HG03139 (cell line): ENCODE results near the gene NCAM1.
"Not testable (repeated sequence)": the region's sequence is repeated elsewhere in the genome, so short reads cannot be mapped to it uniquely, and the experiment has no call there.

ENCODE experiments used
- ATAC-seq: cut with Tn5 transposase; IDR thresholded peaks from one replicate; pipeline ENCODE4 v1.9.1; 2021; ENCODE audit not compliant: unreplicated experiment

Gene NCAM1

GRCh38 chr11:113296447-113297205 lies 335.4 kb downstream of the NCAM1 start:
- no peak for ATAC-seq

GRCh38 chr11:113298496-113298895 lies 337.3 kb downstream of the NCAM1 start:
- ATAC-seq = not testable (repeated sequence)

GRCh38 chr11:113304916-113305315 lies 343.7 kb downstream of the NCAM1 start:
- ATAC-seq = no peak

DNA sequence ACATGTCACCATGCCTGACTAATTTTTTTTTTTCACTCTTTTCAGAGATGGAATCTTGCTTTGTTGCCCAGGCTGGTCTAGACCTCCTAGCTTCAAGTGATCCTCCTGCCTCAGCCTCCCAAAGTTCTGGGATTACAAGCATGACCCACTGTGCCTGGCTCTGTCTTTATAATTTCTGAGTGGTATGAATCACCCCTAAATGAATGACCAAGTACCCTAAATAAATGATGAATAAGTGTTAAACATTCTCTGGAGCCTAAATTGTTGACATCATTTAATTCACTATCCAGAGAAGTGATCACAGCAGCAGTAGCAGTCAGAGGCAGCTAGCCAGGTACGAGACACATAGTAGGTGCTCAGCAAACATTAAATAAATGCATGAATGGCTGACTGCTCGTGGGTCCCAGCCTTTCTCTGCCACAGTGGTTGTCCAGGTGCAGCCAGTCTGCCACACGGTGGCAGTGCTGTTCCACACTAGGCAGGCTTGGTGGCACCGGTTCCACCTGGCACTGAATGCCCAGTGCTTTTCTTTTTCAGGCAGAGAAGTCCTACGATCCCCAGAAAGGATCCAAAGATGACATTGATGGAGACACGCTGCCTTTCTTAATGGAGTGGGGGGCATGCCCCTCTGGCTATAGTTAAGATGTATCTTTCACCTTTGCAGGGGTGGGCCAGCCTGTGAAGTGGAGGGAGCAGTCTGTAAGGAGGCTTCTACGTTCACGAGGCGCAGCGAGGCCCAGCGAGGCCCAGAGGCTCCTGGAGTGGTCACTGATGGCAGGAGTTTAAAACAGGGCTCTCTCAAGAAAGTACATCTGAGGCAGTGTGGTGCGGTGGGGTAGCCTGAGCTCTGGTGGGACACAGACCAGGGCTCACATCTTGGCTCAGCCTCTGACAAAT lies 344.5 kb downstream of the NCAM1 start:
- peak; percentile 61 for ATAC-seq

GRCh38 chr11:113308601-113309000 lies 347.4 kb downstream of the NCAM1 start:
- ATAC-seq = no peak

DNA sequence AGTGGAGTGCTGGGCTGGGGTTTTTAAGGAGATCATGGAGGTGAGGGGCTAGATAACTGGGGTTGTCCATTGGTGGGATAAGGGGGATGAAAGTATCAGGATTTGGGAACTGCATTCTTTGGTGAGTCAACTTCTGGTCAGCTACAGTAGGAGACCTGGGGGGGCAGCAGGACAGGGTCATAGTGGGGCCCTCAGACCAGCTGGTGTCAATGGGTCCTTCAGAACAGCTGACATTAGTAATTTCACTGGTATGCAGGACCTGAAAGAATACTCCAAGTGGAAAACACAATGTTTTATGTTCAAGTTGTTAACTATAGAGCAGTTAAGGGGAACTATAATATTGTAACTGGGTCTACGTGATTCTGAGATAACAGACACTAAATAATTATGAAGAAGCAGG lies 350.3 kb downstream of the NCAM1 start:
- ATAC-seq = no peak

- ATAC-seq = no peak
These were observed 352.4 kb downstream of the NCAM1 start for GRCh38 chr11:113313601-113314000.

DNA sequence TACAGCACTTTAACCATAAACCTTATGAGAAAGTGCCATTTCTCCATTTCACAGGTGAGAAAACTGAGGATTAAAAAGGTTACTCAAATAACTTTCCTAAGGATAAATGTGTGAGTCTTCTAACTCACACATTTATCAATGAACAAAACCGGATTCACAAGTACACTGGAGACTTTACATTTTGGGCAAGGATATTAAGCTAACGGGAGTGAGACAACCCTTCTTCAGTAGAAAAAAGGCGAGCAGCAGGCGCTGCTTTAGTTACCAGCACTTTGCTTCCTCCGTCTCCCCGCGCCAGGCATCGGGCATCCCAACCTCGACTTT lies 352.8 kb downstream of the NCAM1 start:
- no peak for ATAC-seq

DNA sequence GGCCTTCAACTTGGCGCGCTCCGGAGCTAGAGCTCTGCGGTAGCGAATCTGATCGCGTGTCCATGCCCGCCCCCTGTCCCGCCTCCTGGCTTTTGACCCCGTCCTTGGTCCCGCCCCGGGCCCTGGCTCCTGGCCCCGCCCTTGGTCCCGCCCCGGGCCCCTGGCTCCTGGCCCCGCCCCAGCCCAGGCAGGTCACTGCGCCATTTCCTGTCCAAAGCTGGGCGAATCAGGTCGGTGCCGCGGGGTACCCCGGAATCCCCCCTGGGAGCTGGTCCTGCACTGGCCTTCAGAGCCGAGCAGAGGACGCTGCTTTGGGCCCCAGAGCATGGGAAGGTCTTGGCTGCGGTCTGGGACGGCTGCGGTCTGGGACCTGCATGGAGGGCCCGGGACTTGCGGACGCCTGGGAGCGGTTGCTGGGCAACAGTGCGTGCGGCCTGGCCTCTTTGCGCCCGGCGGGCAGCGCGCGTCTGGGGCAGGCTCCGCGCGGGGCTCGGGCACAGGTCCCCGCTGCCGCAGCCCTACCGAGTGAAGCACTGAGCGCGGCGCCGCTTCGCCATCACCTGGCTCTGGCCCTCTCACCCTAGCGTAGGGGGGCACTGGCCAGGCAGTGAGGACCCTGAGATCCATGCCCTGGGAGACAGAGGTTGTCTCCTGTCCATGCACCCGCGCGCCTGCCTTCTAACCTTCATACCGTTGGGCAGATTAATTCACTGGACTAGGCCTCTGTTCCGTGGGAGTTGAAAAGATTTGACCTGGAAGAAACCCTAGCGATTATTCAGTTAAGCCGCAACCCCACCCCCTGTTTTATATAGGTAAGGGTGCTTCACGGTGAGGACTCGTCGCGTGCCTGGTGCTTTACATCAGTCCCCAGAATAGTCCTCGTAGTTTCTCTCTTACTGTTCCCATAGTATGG lies 353.4 kb downstream of the NCAM1 start, which contains the start of gene TTC12:
TSS of gene TTC12 (plus strand) at position 195 of the 913 bp plus-strand sequence. CDS start 1,675 bp downstream, outside the sequence.
- peak; percentile 99 for ATAC-seq

- no peak for ATAC-seq
These were observed 354.6 kb downstream of the NCAM1 start for GRCh38 chr11:113315811-113316210.

DNA sequence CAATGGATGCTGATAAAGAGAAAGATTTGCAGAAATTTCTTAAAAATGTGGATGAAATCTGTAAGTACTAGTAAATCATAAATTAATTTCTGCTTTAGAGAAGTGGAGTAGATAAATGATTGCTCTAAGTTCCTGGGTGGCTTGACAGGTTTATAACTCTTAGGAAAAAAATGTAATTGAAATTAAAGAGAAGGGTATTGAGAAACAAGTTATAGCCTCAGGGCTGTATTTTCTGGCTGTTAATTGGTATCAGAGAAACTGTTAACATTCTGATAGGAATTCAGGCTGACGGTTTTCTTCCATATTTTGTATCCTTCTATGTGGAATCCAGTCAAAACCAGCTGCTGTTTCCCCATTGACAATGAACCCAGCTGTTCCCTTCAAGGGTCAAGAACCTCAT lies 355.0 kb downstream of the NCAM1 start:
- no peak for ATAC-seq

DNA sequence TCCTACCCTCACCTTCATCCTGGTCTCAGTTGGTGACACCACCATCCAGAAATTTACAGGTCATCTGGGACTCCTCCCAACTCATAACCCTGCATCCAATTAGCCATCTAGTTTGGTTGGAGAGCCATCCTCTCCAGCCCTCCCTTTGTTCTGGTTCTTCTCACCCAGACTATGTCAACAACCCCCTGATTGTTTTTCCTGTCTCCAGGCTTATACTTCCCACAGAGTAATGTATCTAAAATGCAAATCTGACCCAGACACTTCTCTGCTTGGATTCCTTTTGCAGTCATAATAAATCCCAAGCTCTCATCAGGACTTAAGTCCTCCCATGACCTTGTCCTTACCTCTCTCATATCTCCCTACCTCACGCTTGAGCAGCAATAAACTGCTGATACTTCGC lies 356.1 kb downstream of the NCAM1 start:
- ATAC-seq = no peak

- no peak for ATAC-seq
These were observed 357.9 kb downstream of the NCAM1 start for GRCh38 chr11:113319085-113319484.

DNA sequence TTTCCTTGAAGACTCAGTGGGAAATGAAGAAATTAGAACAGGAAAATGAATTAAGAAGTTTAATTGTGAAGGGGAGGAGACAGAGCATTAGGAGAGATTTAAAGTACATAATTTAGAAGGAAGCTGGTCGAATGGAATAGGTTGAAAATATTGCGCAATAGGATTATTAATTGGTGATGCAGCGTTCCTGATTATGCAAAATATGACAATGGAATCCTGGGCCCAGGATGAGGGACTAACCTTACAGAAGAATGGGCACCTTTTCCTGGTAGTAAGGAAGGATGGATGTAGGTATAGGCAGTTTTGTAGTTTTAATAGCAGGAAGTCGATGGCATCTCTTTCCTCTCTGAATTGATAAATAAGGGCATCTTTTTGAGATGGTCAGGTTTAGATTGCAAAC lies 360.9 kb downstream of the NCAM1 start:
- no peak for ATAC-seq

DNA sequence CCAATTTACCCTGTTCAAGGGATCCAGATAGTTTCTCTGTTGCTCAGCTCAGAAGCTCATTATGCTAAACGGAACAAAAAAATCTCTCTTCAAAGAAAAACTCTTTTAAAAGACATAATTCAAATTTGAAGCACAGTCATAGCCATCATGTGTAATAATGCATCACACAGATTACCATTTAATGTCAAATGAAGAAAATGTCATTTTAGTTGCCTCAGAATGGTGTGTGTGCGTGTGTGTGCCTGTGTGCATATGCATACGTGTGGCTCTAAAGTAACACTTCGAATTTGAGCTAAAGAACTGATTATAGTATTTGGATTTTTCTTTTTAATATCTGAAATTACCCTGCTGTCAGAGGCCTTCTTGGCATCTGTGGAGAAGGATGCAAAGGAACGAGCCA lies 363.0 kb downstream of the NCAM1 start:
- no peak for ATAC-seq
